CD1c-positive myeloid dendritic cell (primary cell): ENCODE measurements around the gene MARVELD1.

Source experiments
- DNase-seq: peaks from one replicate; pipeline ENCODE4 v3.0.0-alpha.2; 2016; ENCODE audit errors: extremely low spot score

Gene MARVELD1

DNA sequence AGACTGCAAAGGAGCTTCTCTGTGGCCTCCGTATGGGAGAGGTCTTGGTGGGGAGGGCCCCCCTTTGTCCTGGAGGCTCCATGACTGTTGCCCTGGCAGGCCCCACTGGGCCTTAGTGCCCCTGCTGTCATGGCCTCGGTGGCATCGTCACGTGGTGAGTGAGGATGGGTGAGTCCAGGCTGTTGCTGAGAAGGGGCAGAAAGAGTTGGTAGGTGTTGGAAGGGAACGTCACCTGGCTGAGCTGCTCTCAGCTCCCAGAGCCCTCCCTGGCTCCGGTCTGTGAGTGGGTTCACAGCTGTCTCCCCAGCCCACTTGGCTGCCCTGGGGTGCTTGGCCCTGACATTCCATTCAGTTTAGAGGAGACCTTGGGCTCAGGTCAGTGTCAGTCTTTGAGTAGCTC, 42.2 kb downstream of the MARVELD1 start:
- no peak for DNase-seq

DNA sequence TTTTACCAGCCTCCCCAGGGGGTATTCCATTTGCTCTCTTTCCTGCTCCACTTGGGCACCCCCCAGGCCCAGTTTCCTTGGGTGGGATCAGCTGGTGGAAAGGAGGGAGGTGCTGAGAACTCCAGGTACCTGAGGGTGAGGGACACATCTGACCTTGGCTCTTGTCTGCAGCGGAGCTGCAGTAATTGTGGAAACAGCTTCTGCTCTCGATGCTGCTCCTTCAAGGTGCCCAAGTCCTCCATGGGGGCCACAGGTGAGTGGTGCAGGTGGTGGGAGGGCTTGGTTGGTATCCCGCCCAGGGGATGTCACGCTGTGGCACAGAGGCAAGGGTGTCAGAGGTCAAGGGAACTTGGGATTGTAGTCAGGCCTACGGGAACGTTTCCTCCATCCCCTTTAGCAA, 43.9 kb downstream of the MARVELD1 start:
- DNase-seq: no peak

DNA sequence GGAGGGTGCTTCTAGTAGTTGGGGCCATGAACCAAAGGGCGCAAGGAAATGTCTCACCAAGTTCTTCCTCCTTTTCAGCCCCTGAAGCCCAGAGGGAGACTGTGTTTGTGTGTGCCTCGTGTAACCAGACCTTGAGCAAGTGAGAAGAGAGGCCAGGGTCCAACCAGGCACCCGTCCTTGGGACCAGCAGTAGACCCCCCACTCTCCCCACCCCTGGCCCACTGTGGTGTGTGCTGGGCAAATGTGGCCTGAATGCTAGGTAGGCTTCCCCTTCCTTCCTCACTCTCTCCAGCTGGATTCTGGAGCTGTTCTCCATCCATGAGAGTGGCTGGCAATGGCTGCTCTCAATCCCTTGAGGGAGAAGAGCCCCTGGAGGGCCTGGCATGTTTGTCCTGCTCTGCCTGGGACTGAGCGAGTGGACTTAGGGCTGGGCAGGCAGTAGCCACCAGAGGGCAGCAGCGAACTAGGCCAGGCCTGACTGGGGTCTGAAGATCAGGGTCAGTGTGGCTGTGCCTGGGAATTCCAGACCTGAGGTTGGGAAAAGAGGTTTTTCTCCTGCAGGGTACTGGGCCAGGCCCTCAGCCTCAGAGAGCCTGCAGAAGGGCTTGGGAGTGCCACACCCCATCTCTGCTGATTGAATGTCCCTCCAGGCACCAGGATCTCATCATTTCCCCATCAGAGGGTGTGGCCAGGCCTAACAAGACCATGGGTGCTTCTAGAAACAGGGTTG, 45.8 kb downstream of the MARVELD1 start:
- peak; percentile 35 for DNase-seq

DNA sequence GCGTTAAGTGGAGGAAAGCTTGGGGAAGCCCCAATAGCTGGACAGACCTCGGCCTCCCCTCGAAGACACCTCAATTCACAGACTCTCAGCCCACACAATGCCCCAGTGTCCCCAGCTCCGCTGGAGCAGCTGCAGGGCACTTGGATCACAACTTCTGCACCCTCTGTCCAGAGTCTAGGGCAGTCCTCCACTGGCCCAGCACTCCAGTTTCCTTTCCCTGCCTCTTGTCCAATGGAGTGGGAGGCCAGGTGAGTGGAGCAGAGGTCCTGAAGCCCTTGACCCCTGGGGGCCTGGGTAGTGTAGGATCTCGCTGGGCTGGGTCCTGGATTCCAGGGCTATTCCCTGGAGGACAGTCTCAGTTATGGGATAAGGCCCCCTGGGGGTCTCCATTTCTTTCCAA, 46.4 kb downstream of the MARVELD1 start:
- no peak for DNase-seq

DNA sequence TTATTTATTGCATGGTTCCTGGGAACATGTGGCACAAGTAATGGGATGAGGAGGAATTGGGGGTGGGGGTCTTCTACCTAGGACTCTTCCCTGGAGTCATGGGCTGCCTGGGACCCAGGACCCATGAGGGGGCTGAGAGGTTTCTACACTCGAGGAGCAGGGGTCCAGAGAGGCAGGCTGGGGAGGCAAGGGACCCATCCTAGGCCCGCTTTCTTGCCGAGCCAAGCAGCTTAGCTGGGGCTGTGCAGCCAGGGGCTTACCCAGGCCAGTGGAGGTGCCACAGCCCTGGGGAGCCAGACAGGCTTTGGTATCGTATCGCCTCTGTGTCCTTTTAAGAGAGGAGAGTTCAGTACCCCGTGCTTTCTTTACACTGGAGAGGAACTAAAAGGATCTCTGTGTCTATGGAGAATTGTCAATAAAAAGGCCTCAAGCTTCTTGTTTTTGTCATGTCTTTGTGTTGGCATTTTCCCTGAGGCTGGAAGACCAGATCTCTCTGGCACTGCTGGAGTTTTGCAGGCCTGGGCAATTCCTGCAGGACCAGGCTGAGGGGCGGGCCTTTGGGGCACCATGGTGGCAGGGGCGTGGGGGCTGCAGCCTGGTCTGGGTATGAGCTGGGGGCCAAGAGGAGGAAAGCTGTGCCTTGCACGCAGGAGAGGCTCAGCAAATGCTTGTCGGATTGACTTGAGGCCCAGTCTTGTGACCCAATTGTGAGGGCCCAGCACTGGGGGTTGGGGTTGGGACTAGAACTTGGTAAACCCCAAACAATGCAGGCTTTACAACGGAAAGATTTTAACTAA, 47.1 kb downstream of the MARVELD1 start:
- no peak for DNase-seq

DNA sequence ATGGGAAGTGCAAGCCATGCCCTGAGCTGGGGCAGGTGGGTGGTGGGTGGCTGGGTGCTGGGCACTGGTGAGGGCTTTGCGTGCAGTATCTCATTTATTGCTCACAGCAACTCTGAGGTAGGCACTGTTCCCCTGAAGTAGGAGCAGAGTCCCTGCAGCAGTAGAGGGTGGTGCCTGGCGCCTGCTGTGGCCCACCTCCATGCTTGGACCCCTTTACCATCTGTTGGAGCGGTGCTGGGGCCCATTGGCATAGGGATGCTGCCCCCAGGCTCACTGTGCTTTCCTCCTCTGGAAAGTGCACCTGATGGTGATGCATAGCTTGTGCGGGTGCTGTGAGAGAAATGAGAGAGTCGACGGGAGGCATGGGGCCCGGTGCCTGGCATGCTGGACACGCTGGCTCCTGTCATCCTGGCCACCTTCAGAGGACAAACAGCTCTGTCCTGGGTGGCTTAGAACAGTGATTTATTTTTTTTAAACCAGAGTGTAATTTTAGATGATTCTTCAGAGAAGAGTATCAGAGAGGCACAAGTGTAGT, 47.9 kb downstream of the MARVELD1 start:
- DNase-seq: no peak

DNA sequence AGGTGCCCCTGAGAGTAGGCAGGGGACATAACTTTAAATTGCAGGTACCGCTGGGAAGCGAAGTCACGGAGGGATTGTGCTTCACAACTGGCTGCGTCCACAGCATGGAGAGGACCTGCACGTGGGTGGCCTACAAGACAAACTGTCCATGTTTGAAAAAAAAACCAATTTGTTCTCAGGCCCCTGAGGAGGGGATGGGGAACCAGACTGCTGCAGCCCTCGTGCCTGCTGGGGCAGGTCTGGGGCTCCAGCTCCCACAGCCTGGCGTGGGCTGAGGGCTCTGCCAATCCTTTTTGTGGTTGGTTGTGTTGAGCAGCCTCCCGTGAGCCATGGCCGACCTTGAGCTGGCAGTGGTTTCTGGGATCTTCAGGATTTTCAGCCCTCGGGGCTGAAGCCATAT, 48.5 kb downstream of the MARVELD1 start:
- no peak for DNase-seq

DNA sequence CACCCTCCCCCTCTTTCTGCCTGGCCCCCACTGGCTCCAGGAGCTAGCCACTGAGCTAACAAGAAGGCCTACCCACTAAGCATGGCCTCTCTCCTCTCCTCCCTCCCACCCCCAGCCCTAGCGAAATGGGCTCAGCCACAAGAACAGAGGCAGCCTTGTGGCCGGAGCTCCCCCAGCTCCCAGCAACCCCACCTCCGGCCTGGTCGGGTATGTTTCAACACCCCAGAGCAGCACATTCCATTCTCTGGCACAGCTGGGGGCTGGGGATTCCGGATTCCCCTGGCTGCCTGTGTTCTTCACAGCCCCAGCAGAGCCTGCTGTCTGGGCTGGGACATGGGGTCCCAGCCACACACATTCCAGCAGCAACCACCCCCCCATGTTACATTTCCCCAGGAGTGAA, 49.3 kb downstream of the MARVELD1 start:
- DNase-seq: no peak

DNA sequence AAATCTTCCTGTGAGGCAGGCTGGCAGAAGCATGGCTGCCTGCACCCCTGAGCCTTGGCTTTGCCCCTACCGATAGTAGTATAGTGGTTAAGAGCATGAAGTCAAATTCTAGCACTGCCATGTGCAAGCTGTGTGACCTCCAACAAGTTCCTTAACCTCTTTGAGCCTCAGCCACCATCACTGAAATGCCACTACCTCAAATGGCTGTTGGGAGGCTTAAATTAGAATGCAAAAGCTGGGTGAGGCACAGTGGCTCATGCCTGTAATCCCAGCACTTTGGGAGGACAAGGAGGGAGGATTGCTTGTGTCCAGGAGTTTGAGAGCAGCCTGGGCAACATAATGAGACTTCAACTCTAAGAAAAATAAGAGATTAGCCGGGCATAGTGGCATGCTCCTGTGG, 49.9 kb downstream of the MARVELD1 start:
- DNase-seq: no peak

DNA sequence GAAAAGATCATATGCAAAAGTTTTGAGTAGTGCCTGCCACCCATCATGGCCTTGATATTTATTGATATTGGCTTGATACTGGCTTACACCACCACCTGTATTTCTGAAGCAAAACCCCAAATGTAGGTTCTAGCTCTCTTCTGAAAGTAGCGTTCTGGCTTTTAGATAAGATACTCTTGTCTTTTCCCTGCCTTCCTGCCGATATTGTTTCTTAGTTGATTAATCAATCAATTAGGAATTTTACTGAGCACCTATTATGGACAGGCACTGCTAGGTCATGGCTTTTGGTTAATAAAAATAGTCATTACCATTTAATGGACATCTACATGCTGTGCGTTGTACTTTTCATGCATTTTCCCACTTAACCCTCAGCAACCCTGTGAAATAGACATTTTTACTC, 50.4 kb downstream of the MARVELD1 start:
- no peak for DNase-seq

DNA sequence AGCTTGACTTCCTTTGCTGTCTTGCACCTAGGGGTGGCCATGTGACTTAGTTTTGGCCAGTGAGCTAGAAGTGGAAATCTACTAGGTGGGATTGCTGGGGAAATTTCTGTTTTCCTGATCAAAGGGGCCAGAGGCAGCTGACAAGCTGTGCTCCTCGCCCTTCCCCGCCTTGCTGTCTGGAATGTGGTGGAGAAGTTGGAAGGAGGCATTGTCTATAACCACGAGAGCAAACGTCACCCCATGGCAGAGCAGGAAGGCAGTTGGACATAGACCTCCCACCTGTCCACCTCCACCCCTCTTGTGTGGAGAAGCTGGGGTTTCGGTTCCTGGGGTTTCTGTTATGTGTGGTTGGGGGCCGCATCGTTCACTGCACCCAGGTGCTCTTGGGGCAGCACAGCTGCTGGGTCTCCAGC, 51.0 kb downstream of the MARVELD1 start:
- no peak for DNase-seq

DNA sequence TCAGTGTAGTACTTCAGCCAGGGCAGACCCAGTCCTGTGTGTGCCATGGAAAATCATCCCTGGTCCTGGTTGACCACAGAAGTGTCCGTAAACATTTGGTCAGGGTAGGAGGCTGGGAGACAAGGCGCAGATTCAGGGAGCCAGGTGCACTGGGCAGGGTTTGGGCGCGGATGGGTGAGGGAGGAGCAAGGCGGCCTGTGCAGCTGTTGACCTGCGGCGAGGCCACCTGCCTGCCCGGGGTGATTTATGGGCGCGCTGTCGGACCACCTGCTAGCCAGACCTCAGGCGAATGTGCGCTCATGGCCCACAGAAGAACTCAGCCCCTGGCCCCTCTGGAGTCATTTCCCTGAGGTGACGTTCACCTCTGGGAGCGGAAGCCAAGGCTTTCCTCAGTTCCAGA, 51.7 kb downstream of the MARVELD1 start:
- DNase-seq: no peak

DNA sequence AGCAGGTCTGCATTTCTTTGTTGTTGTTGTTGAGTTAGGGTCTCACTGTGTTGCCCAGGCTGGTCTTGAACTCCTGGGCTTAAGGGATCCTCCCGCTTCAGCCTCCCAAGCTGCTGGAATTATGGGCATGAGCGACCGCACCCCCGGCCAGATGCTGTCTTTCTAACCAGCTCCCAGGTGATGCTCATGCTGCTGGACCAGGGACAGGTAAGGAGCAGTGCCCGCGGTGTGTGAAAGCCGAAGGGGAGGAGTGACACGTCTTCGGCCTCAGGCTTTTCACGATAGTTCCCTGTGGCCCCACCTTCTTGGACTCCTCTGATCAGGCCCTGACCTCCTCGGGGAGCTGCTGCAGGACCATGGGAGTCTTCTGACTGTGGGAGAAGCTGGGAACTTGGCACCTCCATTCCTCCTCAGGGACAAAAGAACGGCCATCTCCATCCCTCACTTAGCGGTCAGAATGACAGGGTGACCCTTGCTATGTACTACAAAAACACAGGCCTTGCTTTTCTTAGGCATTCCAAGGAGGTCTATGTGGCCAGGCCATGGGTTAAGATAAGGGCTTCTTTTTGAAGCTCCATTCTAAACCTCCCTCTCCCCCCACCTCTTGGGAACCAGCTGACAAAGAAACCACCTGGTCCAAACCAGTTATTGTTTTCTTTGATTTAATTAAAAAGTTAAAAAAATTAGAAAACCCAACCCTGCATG, 52.7 kb downstream of the MARVELD1 start:
- no peak for DNase-seq

DNA sequence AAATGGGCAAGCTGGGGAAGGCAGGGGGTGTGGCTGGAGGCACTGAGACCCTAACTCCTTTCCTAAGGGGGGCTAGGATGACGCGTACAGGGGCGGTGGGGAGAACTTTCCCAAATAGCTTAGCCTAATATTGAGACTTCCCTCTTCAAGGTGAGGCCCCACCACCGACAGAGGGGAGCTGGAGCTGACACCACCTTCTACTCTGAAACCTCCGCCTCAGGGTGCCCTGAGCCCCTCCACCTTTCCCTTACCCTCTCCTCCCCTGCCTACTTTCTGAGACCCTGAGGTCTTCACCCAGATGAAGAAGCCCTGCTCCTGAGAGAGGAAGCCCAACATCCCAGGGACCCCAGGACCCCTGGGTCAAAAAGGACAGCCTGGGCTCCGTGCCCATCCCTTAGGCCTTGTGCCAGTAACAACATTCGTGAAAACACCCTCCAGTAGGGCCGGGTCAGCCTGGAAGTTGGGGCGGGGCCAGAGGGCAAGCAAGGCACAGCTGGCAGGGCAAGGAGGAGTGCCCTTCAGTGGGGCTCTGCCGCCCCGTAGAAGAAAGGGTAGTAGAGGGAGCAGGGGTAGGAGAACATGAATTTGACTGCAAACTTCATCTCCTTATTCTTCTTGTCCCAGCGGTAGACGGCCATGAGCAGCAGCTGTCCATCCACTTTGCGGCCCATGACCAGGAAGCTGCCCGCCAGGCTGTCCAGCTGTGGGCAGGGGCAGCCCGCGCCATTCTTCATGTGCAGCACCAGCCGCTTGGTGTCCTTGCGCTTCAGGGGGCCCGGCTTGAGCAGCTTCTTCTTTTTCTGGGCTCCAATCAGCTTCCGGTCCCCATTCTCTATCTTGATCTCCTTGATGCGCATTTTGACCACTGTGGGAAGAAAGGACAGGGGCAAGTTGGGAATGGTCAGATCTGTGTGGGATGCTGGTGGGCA, 53.7 kb downstream of the MARVELD1 start:
- no peak for DNase-seq
